A673 (cell line): ENCODE measurements around the gene SF3A2.

Experiments used
- CTCF ChIP-seq: fragments of 300-800, 200-600 bp; sonication (generic); conservative IDR thresholded peaks from 2 replicates; pipeline ENCODE4 v1.5.1; 2017; ENCODE audit warnings: low read depth, mild to moderate bottlenecking, antibody characterized with exemption, low read length, moderate library complexity, mixed read lengths
- EZH2 ChIP-seq: fragments of 200-600 bp; sonication (generic); IDR thresholded peaks from 2 replicates; pipeline ENCODE4 v1.6.1; 2017; ENCODE audit warnings: borderline replicate concordance, low read depth, mild to moderate bottlenecking, mixed read lengths, antibody characterized with exemption, low read length; ENCODE audit not compliant: poor library complexity, severe bottlenecking

DNA sequence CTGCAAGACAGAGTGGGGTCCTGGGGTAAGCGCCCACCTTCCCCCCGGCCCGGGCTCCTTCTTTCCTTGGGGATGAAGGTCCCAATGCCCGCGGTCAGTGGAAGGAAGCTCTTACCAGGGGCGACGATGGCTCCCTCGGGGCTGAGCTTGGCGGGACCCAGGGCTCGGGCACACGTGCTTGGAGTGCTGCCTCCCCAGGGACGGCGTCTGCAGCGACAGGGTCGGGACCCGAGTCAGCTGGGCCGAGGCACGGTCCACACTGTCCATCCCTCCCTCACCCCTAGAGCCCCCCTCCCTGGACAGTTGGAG, 16.1 kb downstream of the SF3A2 start:
- no peak for TF ChIP-seq CTCF
- no peak for TF ChIP-seq EZH2
